Vagina (tissue), 2 donors: ENCODE measurements around the gene DCAKD. TPM values are rescaled to one million over a fixed set of nuclear protein-coding genes. Genes with fewer than 3 reads are reported as not detected.

Experiments
- DNase-seq, 2 donors: peaks; one replicate each; pipeline ENCODE4 v3.0.0-alpha.2; 2017; ENCODE audit errors: extremely low spot score in 2 of 2
- H3K27ac ChIP-seq: fragments of 200-600 bp; sonication (generic); one replicate; pipeline ENCODE4 v1.5.1; 2019
- H3K27me3 ChIP-seq: fragments of 200-600 bp; sonication (generic); one replicate; pipeline ENCODE4 v1.5.1; 2019
- H3K36me3 ChIP-seq, 2 donors: fragments of 200-600 bp; sonication (generic); one replicate each; pipeline ENCODE4 v1.5.1; 2017 to 2019
- H3K4me1 ChIP-seq: fragments of 200-600 bp; sonication (generic); one replicate; pipeline ENCODE4 v1.5.1; 2019
- H3K4me3 ChIP-seq, 2 donors: fragments of 200-600 bp; sonication (generic); 1 replicate in 1 of 2; 2 replicates in 1 of 2; pipeline ENCODE4 v1.5.1; 2016 to 2019
- H3K9me3 ChIP-seq: fragments of 200-600 bp; sonication (generic); one replicate; pipeline ENCODE4 v1.5.1; 2019
- CTCF ChIP-seq, 3 experiments: fragments of 450-650 bp in 2 of 3; fragments of 200-600 bp in 1 of 3; sonication (generic) in 1 of 3; IDR thresholded peaks; one replicate each; pipeline ENCODE4 v1.5.1; 2017 to 2019; ENCODE audit warnings: antibody characterized with exemption in 3 of 3, mild to moderate bottlenecking in 2 of 3, moderate library complexity in 2 of 3
- POLR2A ChIP-seq, 2 donors: fragments of 450-650 bp; IDR thresholded peaks; one replicate each; pipeline ENCODE4 v1.6.1; 2017; ENCODE audit warnings: antibody characterized with exemption in 2 of 2, mild to moderate bottlenecking in 2 of 2, moderate library complexity in 2 of 2
- POLR2AphosphoS5 ChIP-seq, 2 donors: sonication (generic); formaldehyde crosslinking; IDR thresholded peaks; one replicate each; pipeline ENCODE4 v1.9.0; 2017; ENCODE audit warnings: antibody characterized with exemption in 2 of 2, mild to moderate bottlenecking in 2 of 2, low read depth in 1 of 2; ENCODE audit not compliant: insufficient read depth in 1 of 2
- intact Hi-C: fragments of 100-400 bp; cut with DNase I; formaldehyde crosslinking; loops from one replicate; pipeline ENCODE4 v1.15.1; 2023
- total RNA-seq: library from RNA; depleted of rRNA; stranded (reverse); fragments of >200 nt; gene quantifications from one replicate; pipeline ENCODE4 v1.2.3, GENCODE V29; 2016

Gene DCAKD
- total RNA-seq, 1 donor from 2014 or later: 54.5 TPM

- TF ChIP-seq POLR2AphosphoS5 (IDR thresholded peaks at IDR 0.05; ENCODE audit: insufficient read depth in 1 of 2, low read depth in 1 of 2): peak in 1 of 2 donors; percentile 63
- TF ChIP-seq CTCF (IDR thresholded peaks at IDR 0.05): peak; percentile 52 to 97 (median 75)
- TF ChIP-seq POLR2A (IDR thresholded peaks at IDR 0.05): no peak
- Histone ChIP-seq H3K27ac (peak overlapping the region; percentile 86), H3K27me3 (no peaks in the 10 kb centered on the region), H3K4me1 (peaks cover 50% of the 10 kb centered on the region), H3K36me3 (no peaks in the 10 kb centered on the region), H3K4me3 (peak overlapping the region; percentile 29 to 46), H3K9me3 (no peaks in the 10 kb centered on the region)
- intact Hi-C loops: loop anchor here (5.0 kb wide), 1 partner anchor 244 kb away; no protein-coding TSS in a partner anchor
- DNase-seq: no peak
Measured at GRCh38 chr17:45021607-45022287, 29.7 kb downstream of the DCAKD start.

- Histone ChIP-seq H3K27me3 (no peaks in the 10 kb centered on the region), H3K27ac (peak overlapping the region; percentile 86), H3K4me3 (no peak overlapping the region), H3K4me1 (peaks cover 50% of the 10 kb centered on the region), H3K9me3 (no peaks in the 10 kb centered on the region), H3K36me3 (no peaks in the 10 kb centered on the region)
- no peak for TF ChIP-seq POLR2A (IDR thresholded peaks at IDR 0.05)
- TF ChIP-seq CTCF (IDR thresholded peaks at IDR 0.05): no peak
- intact Hi-C loops: loop anchor here (5.0 kb wide), 1 partner anchor 243 kb away; no protein-coding TSS in a partner anchor
- DNase-seq: no peak
Measured at GRCh38 chr17:45020354-45021138, 30.9 kb downstream of the DCAKD start.

- Histone ChIP-seq H3K4me1 (peaks cover 50% of the 10 kb centered on the region), H3K27me3 (no peaks in the 10 kb centered on the region), H3K27ac (peak overlapping the region; percentile 60), H3K4me3 (peak overlapping the region; percentile 48 to 56), H3K9me3 (no peaks in the 10 kb centered on the region), H3K36me3 (no peaks in the 10 kb centered on the region)
- TF ChIP-seq CTCF (IDR thresholded peaks at IDR 0.05) (no peak), POLR2AphosphoS5 (IDR thresholded peaks at IDR 0.05; ENCODE audit: insufficient read depth in 1 of 2, low read depth in 1 of 2) (no peak), POLR2A (IDR thresholded peaks at IDR 0.05) (no peak)
- intact Hi-C loops: loop anchor here (2.0 to 5.0 kb wide), 2 partner anchors 52 to 100 kb away; partner anchors contain the start of gene C1QL1
- DNase-seq: no peak
Measured at GRCh38 chr17:45018848-45019711, 32.4 kb downstream of the DCAKD start.

- Histone ChIP-seq H3K27ac (peak overlapping the region; percentile 60), H3K4me3 (peak overlapping the region; percentile 48 to 56), H3K36me3 (no peaks in the 10 kb centered on the region), H3K4me1 (peaks cover 50% of the 10 kb centered on the region), H3K27me3 (no peaks in the 10 kb centered on the region), H3K9me3 (no peaks in the 10 kb centered on the region)
- intact Hi-C loops: loop anchor here (2.0 to 5.0 kb wide), 2 partner anchors 51 to 100 kb away; partner anchors contain the start of gene C1QL1
- no peak for DNase-seq
- TF ChIP-seq CTCF (IDR thresholded peaks at IDR 0.05) (no peak), POLR2A (IDR thresholded peaks at IDR 0.05) (no peak), POLR2AphosphoS5 (IDR thresholded peaks at IDR 0.05; ENCODE audit: insufficient read depth in 1 of 2, low read depth in 1 of 2) (no peak)
Measured at GRCh38 chr17:45018514-45018847, 33.0 kb downstream of the DCAKD start.
